ENCODE data around the gene CDKL2.
"Not testable (repeated sequence)": the region's sequence is repeated elsewhere in the genome, so short reads cannot be mapped to it uniquely, and the experiment has no call there.

CDKL2 gene

DNA sequence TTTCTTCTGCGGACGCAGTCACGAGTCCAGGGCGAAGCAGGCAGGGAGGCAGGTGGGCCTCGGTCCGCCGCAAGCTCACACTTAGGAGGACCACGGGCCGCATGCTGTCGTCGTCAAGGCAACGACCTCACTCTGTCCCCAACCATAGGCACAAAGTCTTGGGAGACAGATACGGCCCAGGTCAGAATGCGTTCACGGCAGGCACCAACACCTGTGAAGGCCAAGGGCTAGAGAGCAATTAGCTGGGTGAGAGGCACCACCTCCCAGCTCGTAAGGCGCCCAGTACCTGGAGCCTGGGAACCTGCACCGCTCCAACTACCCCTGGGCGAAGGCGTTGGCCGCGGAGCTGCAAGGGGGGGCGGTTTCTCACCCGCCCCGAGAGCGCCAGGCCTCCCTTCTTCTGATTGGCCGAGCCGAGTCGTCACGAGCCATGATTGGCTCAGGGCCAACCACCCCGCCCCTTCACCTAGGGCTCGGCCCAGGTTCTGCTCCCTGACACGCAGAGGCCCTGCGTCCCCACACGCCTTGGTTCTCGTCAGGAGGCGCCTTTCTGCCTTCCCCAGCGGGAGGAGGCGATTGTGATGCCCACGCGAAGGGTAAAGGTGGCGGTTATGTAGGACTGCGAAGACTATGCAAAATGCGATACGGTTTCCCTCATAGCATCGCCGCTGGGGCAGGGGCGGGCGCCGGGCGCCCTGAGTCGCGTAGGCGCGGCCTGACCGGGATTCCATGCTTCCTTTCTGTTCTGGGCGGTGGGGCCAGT is at the start of gene CDKL2:
CDKL2 (minus strand) TSS at position 355 of the 763 bp plus-strand sequence. CDS start 4,540 bp downstream, outside the sequence.
- no peak for DNase-seq

DNA sequence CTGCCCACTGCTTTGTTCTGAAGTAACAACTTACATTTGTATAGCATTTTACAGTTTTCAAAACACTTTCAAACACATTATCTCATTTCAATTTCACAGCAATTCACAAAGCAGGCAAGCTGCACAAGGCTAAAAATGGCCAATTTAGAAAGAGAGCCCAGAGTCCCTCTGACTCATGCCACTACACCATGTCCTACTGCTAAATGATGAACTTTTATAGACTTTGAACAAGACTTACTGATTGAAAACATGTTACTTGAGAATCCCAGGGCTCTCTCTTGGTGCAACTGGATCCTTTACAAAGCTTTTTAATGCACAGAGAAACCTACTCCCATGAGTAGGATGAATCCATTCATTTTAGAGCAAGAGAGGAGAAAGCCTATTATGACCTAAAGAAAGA is 48.6 kb upstream of the CDKL2 start:
- DNase-seq = no peak

DNA sequence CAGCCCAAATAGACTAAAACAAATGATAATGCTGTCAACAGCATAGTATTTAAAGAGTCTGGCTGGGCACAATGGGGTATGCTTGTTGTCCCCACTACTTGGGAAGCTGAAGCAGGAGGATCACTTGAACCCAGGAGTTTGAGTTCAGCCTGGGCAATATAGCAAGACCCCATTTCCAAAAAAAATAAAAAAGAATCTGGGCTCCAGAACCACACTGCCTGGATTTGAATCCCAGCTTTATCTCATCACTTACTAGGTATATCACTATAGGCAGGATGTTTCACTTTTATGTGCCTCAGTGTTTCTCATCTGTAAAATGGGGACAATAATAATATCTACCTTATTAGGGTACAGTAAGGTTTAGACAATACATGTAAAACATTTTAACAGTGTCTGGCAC is 48.1 kb upstream of the CDKL2 start:
- no peak for DNase-seq

DNA sequence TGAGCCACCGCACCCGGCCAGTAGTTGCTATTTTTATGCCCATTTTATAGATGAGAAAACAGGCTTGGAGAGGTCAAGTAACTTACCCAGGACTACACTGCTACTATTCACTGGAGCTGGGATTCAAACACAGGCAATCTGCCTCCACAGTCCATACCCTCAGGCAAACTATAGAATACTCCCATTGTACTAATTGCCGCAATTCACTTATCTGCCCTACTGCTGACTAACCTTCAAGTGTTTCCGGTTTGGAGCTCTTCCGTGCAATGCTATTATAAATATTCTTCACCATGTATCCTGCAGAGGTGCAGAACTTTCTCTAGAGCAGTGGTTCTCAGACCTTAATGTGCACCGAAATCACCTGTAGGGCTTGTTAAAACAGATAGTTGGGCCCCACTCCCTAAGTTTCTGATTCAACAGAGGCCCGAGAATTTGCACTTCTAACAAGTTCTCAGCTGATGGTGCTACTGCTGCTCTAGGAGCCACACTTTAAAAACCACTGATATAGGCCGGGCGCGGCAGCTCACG is 44.7 kb upstream of the CDKL2 start:
- no peak for DNase-seq

DNA sequence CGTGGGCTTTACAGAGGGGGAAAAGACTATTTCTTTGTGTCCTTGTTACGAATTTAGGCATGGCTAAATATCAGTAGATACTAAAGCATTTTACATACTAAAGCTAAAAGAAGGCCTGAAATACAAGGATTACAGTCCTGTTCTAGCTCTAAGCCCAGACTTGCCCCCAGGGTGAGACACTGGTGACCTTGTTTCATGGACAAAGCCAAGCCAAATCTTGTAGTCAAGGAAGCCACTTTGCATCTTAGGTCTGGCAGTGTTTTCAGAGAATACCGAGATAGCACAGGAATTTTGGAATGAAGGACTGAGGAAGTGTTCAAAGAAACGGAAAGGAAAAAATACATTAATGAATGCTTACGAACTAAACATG is 43.6 kb upstream of the CDKL2 start:
- no peak for DNase-seq

DNA sequence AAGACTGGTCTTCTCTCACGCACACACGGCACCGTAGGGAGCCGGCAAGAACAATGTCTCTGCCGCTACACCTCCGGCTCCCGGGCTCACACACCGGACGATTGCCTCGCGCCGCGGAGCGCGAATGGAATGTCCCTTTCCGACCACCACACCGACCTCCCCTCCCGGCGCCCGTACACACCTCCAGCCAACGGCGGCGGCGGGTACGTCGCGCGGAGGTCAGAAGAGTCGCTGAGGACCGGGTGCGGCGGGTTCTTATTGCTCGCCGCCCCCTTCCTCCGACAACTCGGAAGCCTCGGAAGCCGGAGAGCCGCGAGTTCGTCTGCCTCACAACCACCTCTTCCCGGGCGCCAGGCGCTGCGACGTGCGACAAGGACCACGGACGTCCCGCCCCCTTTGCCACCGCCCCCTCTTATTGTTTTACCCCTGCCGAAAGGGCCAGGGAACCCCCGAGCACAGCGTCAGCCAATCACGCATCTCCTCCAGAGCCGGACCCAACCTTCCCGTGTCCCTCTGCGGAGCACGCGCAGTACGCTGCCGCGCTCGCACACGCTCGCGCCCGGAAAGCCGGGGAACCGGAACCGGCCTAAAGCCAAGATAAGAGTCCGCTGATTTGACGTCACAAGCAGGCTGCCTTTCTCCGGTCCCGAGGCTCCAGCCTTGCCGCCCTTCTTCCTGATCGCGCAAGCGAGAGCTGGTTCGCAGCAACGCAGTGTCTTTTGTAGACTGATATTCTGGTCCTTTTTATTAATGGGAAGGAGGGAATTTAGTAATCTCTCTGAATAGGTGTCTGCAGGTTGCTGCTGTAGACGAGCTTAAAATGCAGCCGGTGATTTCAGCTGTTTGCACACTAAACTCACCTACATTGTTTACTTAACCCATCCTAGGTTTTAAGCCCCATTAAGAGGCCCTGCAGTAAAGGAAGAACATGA is 43.0 kb upstream of the CDKL2 start, which contains the start of gene G3BP2:
G3BP2 (minus strand) TSS at position 385 of the 932 bp plus-strand sequence. CDS start 11,386 bp downstream, outside the sequence.
- DNase-seq = peak; percentile 90

DNA sequence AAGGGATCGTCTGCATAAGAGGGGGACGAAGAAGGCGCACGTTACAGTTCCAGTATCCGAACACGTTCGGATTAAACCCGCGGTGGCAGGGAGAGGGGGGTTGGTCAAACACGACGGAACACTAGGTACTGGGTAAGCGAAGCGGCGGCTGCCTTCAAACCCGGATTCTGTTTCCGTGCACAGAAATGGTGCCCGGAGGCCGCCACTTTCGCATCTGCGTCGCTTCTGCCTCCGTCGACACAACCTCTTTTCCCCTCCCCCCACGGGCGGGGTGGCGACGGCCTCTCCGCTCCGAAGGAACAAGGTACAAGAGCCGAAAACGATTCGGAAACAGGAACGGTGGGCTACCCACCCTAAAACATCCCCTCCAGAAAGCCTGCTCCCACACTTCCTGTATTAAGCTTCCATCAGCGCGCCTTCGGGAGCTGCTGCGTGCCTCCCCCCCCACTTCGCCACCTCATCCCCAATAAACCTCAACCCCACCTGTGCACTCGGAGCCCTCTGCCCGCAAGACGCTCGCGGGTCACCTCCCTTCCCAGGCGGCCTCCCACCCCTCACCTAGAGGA is 42.2 kb upstream of the CDKL2 start:
- peak; percentile 9 for DNase-seq

DNA sequence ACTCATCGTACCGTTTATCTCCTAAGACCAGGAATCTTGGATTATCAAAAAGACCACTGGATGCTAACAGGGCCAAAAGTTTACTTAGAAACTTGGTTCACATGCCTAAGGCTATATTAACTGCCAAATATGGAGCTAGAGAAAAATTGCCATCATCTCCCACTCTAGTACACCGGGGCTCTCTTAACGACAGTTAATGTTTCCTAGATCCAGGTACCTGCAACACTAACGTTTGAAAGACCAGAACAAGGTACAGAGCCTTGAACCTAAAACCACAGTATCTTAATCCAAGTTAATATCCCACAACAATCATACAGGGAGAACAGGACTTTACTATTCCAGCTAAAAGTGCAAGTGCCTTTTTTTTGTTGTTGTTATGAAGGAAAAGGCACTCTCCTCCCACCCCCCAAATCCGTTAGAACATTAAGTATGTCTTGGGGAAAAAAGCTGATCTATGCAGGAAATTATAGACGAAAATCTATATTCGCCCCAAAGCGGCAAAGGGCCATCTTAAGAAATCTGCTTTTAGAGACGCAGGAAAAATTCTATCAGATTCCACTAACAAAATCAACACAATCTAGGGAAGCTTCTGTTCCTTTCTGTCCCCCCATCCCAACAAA is 41.6 kb upstream of the CDKL2 start:
- DNase-seq = no peak

DNA sequence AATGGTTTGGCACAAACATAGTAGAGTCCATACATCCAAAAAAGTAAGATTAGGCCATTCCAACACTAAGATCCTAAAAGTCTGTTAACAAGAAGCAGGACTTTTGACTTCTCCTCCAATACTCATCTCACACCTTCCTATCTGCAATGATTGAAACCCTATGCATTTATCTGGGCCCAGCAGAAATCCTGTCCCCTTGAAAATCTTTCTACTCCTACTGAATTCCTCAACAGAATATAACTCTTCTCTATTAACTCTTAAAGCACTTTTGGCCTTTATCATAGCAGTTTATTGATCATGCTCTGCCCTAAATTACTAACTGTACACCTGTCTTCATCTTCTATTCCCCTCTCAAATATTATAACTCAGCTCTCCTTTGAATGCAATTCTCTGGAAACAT is 38.3 kb upstream of the CDKL2 start:
- no peak for DNase-seq

DNA sequence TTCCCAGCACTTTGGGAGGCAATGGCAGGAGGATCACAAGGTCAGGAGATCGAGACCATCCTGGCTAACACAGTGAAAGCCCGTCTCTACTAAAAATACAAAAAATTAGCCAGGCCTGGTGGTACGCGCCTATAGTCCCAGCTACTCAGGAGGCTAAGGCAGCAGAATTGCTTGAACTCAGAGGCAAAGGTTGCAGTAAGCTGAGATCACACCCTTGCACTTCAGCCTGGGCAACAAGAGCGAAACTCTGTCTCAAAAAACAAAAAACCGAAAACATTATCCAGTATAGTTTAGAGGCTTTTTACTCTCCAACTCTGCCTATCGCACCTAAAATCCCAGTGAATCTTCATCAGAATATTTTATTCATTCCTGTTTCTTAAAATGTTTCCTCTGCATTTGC is 37.3 kb upstream of the CDKL2 start:
- not testable (repeated sequence) for DNase-seq

DNA sequence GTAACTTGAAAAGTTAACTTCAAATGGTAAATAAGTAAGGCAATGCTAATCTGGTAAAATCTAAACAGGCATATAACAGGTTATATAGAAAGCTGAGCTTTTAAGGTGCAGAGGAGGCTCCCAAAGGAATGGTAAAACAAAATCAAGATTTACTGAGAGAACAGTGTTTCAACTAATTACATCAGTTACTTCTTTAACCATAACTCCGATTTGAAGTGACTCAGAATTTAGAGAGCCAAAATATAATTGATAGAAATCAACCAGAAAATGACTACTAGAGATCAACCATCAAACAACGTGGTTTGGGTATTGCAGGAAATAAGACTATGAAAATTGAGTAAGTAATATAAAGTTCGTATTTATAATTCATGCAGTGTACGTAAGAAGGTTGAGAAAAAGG is 36.0 kb upstream of the CDKL2 start:
- DNase-seq = no peak

DNA sequence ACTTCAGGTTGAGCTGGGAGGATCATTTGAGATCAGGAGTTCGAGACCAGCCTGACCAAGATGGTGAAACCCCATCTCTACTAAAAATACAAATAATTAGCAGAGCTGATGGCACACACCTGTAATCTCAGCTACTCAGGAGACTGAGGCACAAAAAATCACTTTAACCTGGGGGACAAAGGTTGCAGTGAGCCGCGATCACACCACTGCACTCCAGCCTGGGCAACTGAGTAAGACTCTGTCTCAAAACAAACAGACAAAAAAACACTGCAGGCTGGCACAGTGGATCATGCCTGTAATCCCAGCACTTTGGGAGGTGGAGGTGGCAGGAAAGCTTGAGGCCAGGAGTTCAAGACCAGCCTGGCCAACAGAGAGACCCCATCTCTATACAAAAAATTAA is 34.3 kb upstream of the CDKL2 start:
- DNase-seq = not testable (repeated sequence)

DNA sequence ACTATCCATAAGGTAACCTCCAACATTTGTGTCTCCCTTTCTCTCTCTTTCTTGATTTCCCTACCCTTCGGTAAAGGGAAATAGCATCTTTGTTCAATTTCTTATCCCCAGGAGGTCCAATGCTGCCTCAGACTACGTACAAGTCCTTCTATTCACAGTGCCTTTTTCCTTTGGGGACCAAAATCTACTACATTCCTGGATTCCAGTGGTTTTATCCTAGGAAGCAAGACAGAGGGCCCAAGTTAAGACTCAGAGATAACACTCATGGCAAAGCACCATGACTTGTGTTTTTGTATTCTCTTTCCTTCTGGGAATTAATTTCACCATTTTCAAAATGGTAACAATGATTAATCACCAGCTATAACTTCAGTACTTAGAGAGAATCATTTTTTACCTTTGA is 32.3 kb upstream of the CDKL2 start:
- no peak for DNase-seq

DNA sequence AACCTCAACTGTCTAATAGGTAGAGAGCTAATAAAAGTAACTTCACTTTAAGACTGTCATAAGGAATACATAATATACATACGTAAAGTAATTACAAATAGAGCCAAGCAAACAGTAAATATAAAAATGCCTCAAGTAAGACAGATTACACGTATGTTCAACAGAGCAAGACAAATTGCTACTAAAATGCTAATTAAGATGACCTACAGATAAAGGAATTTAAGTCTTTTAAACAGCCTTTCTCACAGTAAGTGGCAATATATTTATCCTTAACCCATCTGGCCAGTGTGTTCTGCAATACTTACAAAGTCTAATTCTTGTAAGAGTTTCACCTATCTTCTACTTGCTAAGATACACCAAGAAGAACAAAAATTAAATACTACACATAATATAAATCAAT is 30.2 kb upstream of the CDKL2 start:
- DNase-seq = no peak

DNA sequence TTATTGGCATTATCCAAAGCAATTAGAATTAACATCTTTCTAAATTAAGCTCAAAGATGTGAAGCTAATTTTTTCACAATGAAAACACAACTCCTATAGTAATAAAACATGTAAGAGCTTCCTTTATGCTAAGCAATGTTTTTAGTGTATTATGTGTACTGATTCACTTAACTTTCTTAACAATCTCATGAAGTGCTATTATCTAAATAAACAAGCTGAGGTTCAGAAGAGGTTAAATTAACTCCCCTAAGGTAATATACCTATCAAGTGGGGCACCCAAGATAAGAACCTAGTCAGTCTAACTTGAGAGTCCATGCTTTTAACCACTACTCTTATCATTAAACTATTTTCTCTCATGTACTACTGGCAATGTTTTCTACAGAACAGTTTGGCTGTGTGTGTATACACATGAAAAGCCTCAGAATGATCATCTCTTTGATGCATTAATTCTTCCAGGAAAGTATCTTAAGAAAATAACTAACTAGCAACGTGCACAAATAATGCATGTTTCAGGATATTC is 29.2 kb upstream of the CDKL2 start:
- DNase-seq = no peak

DNA sequence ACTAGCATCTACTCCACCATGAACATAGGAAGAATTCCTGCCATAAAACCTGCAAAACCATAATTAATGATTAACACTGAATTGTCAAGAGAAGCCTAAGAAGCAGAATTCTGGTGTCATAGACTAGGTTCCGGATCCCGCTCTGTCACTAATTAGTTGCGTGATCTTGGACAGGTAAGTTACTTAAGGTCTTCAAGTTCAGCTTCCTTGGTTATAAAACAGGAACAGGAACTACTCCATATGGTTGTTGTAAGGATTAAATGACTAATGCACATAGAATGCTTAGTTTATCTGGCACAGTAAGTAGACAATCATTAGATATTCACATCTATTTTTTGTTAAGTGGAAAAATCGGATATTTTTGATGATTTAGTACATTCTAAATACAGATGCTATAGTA is 28.5 kb upstream of the CDKL2 start:
- peak; percentile 26 for DNase-seq

DNA sequence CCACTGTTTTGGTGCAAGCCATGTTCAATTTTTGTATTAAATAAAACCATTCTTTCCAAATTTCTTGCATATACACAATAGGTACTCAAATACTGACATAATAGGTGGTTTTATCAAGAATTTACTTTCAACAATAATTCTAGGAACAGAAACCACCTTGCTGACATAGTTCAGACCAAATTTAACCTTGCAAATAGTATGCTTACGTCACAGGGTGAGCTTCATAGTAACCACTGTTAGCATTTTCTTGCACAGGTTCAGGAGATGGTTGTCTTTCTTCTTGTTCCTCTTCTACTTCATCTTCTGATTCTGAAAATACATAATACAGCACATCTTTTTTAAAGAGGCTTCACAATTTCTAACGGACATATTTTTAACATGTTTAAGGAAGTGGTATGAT is 25.2 kb upstream of the CDKL2 start:
- no peak for DNase-seq

DNA sequence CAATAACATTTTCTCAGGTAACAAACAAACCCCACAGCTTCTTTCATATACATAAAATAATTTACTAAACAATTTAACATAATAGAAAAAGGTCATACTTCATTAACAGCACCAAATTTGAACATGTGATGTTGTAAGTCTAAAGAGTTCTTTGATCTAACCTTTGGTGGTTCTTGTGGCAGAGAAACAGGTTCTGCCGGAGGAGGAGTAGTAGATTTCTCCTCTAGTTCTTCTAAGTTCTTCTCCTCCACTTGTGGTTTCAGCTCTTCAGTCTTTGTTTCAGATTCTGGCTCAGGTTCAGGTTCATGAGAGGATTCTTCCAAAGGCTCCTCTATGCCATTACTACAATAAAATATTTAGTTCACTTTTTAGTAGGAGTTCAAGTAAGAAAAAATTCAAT is 24.6 kb upstream of the CDKL2 start:
- DNase-seq = no peak

DNA sequence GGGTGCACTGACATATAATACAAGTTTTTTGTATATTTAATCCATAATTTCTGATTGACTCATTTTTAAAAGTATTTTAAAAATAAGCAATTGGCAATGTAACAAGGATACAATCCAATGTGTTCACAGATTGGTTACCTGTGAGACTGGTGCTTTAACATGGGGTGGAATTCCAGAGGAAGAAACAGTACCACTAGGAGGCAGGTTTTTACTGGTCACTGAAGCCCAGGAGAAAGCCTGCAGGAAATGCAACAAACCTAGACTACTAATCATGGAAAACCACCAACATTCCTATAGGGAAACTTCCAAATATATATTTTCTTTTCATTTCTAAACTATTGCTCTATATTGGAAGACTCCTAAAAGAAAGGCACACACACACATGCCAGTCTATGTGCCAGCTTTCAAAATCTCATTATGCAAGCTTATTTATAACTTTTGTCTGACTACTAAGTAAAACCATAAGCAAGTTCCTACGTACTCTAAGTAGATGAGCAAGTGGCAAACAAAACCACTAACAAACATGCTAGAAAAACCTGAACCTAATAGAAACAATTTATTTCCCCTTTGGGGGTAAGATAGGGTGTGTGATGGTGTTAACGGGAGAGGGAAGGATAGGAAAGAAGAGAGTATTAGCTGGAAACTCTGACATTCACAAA is 23.6 kb upstream of the CDKL2 start:
- peak; percentile 13 for DNase-seq

DNA sequence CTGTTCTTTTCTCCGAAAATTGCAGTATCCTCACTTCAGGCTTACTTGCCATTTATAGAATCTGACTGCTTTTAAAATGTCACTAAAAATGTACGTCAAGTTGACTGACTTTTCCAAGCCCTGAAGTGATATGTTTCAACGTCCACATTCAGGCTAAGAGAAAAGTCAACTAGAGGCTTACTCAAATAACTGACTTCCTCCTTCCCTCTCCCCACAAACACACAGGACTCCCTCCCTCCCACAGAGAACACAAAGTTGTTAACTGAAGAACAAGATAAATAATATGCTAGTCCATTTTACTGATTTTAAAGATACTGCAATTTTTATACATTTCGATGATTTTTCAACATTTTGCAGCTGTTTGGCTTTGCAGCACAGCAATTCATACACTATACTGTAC is 13.8 kb upstream of the CDKL2 start:
- no peak for DNase-seq

DNA sequence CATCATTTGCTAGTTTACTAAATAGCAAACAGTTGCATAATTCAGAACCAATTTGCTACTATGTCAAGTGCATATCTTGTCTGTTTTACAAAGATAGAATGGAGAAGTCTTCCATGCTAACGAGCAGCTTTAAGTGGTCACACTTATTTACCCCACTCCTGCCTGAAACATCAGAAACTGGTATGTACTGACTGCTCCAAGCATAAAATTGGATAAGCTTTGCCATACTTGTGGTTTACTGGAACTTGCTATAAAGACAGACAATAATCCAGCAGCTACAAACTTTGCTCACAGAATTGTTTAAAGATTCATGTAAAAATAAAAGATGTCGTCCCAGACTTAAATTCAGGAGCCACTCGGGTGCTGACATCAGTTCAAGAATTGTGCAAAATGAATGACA is 13.3 kb upstream of the CDKL2 start:
- DNase-seq = no peak

DNA sequence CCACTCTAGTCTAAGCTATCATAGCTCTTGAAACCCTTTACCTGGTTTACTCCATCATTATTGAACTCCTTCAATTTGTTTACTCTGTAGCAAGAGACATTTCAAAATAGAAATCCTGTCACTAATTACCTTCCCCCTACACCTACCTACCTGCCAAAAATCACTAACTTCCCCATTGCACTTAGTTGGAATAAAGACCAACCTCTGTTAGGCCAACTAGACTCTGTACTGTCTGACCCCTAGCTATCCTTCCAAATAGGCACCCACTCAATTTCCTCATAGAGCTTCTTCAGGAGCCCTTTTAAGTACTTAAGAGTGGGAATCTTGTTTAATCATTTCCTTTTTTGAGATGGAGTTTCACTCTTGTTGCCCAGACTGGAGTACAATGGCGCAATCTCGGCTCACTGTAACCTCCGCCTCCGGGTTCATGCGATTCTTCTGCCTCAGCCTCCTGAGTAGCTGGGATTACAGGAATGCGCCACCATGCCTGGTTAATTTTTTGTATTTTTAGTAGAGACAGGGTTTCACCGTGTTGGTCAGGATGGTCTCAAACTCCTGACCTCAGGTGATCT is 8.9 kb upstream of the CDKL2 start:
- no peak for DNase-seq
